Esophagus muscularis mucosa (tissue), 4 donors: Measurements from ENCODE around the gene NT5DC2.

Experiments used
- CTCF ChIP-seq, 3 experiments: fragments of 200-600 bp in 2 of 3; fragments of 450-650 bp in 1 of 3; sonication (generic) in 2 of 3; IDR thresholded peaks; one replicate each; pipeline ENCODE4 v1.5.1; 2017 to 2019; ENCODE audit warnings: antibody characterized with exemption in 3 of 3, mild to moderate bottlenecking in 2 of 3, moderate library complexity in 1 of 3
- EP300 ChIP-seq: sonication (generic); formaldehyde crosslinking; IDR thresholded peaks from one replicate; pipeline ENCODE4 v1.6.1; 2017; ENCODE audit warnings: antibody characterized with exemption
- POLR2A ChIP-seq: fragments of 450-650 bp; IDR thresholded peaks from one replicate; pipeline ENCODE4 v1.6.1; 2017; ENCODE audit warnings: antibody characterized with exemption, moderate library complexity, mild to moderate bottlenecking, low read depth

- TF ChIP-seq CTCF (IDR thresholded peaks at IDR 0.05): no peak
- no peak for TF ChIP-seq POLR2A
- no peak for TF ChIP-seq EP300
Observed at GRCh38 chr3:52521488-52521824, 12.2 kb downstream of the NT5DC2 start.
